HepG2 (cell line): ENCODE measurements around the gene COL2A1. TPM values are rescaled to one million over a fixed set of nuclear protein-coding genes. Genes with fewer than 3 reads are reported as not detected.

Experiments used
- ATAC-seq: fragments of 200-7000 bp; cut with Tn5 transposase; 3 replicates; pipeline ENCODE4 v1.9.1; 2020; ENCODE audit warnings: mild to moderate bottlenecking, moderate library complexity
- BruUV-seq: library from RNA; stranded (reverse); fragments of 400-500 nt; replicated peaks from 2 replicates; lab custom pipeline; 2021; lab: Mats Ljungman, UMichigan
- CTCF ChIA-PET: fragments of 300-600 bp; formaldehyde crosslinking; extraction: SDS; loops from one replicate; lab custom pipeline; 2021; ENCODE audit warnings: low total read pairs, inconsistent platforms, low intra/inter-chr PET ratio; lab: Yijun Ruan, JAX
- POLR2A ChIA-PET: fragments of 350-600 bp; sonication (Branson Sonifier 250); formaldehyde crosslinking; loops from one replicate; lab custom pipeline; 2020; ENCODE audit warnings: antibody characterized with exemption, inconsistent platforms; lab: Yijun Ruan, JAX
- DNase-seq: peaks from one replicate; pipeline ENCODE4 v3.0.0-alpha.2; 2015; ENCODE audit warnings: low spot score
- FAIRE-seq: peaks from 3 replicates; lab custom pipeline; 2011; peaks lifted over from hg19 to GRCh38; lab: Jason Lieb, UNC
- H2AFZ ChIP-seq: one replicate; pipeline ENCODE4 v1.6.1; 2011; ENCODE audit warnings: low read length, inconsistent platforms
- H3K27ac ChIP-seq: fragments of 300-600 bp; 3 replicates; pipeline ENCODE4 v1.8.0; 2011; ENCODE audit warnings: mixed run types, mild to moderate bottlenecking, mixed read lengths, low read length, inconsistent platforms; ENCODE audit not compliant: insufficient read depth; ENCODE audit errors: extremely low read length
- H3K27me3 ChIP-seq, 2 experiments: fragments of 200-600 bp in 1 of 2; 2 replicates in 1 of 2; 3 replicates in 1 of 2; pipeline versions ENCODE4 v1.6.0 to v1.8.0; 2011; ENCODE audit warnings: low read length in 2 of 2, mild to moderate bottlenecking in 2 of 2, moderate library complexity in 2 of 2, inconsistent platforms in 1 of 2; ENCODE audit not compliant: insufficient read depth in 2 of 2, control insufficient read depth in 1 of 2
- H3K36me3 ChIP-seq, 2 experiments: fragments of 200-600 bp in 1 of 2; replicated peaks in 1 of 2; 2 replicates in 1 of 2; 3 replicates in 1 of 2; pipeline versions ENCODE4 v1.5.1 to v1.8.0; 2011; ENCODE audit warnings: low read length in 2 of 2, inconsistent platforms in 1 of 2; ENCODE audit not compliant: insufficient read depth in 2 of 2, control insufficient read depth in 1 of 2
- H3K4me1 ChIP-seq: 2 replicates; pipeline ENCODE4 v1.5.1; 2012; ENCODE audit warnings: low read length, inconsistent platforms; ENCODE audit not compliant: insufficient read depth
- H3K4me2 ChIP-seq: 2 replicates; pipeline ENCODE4 v1.6.0; 2011; ENCODE audit warnings: low read depth, low read length, inconsistent platforms
- H3K4me3 ChIP-seq, 3 experiments: fragments of 200-600 bp in 1 of 3; sonication (generic), shearing (Covaris generic) in 1 of 3; replicated peaks in 1 of 3; 2 replicates each; pipeline ENCODE4 v1.5.1; 2011 to 2016; ENCODE audit warnings: low read length in 3 of 3, inconsistent platforms in 2 of 3, low read depth in 2 of 3, mild to moderate bottlenecking in 2 of 3, control low read depth in 1 of 3, mixed read lengths in 1 of 3; ENCODE audit not compliant: insufficient read depth in 1 of 3
- H3K79me2 ChIP-seq: one replicate; pipeline ENCODE4 v1.6.1; 2011; ENCODE audit warnings: low read length, inconsistent platforms; ENCODE audit not compliant: insufficient read depth
- H3K9ac ChIP-seq: 2 replicates; pipeline ENCODE4 v1.6.0; 2011; ENCODE audit warnings: mild to moderate bottlenecking, low read depth, low read length, inconsistent platforms; ENCODE audit not compliant: insufficient read depth
- H3K9me3 ChIP-seq: 2 replicates; pipeline ENCODE4 v1.5.1; 2012; ENCODE audit warnings: mild to moderate bottlenecking, low read length
- H4K20me1 ChIP-seq: 2 replicates; pipeline ENCODE4 v1.6.0; 2011; ENCODE audit warnings: inconsistent platforms, mild to moderate bottlenecking, low read length, moderate library complexity; ENCODE audit not compliant: insufficient read depth
- CREB1 ChIP-seq, 2 experiments: fragments of 450-650 bp in 1 of 2; IDR thresholded peaks; 2 replicates each; pipeline ENCODE4 v1.6.1; 2016 to 2017; ENCODE audit warnings: control low read depth in 1 of 2, mild to moderate bottlenecking in 1 of 2, missing compliant biosample characterization in 1 of 2, missing genetic modification characterization in 1 of 2
- EZH2 ChIP-seq: conservative IDR thresholded peaks from 2 replicates; pipeline ENCODE4 v1.6.1; 2012; ENCODE audit warnings: mild to moderate bottlenecking, low read depth, low read length, moderate library complexity
- FOXA3 ChIP-seq: IDR thresholded peaks from 2 replicates; pipeline ENCODE4 v1.6.1; 2016; ENCODE audit warnings: missing genetic modification reagents, missing compliant biosample characterization
- GPN1 ChIP-seq: sonication (generic); formaldehyde crosslinking; IDR thresholded peaks from 2 replicates; pipeline ENCODE4 v1.5.1; 2020; ENCODE audit warnings: missing genetic modification reagents, borderline replicate concordance
- GTF2F1 ChIP-seq: fragments of 150-350 bp; IDR thresholded peaks from 2 replicates; pipeline ENCODE4 v1.6.1; 2014; ENCODE audit warnings: low read length
- PHB2 ChIP-seq: fragments of 450-650 bp; IDR thresholded peaks from 2 replicates; pipeline ENCODE4 v1.6.1; 2018; ENCODE audit not compliant: partially characterized antibody
- PPARG ChIP-seq: conservative IDR thresholded peaks from 2 replicates; pipeline ENCODE4 v1.6.1; 2016; ENCODE audit warnings: missing biosample characterization, missing genetic modification reagents
- TBX2 ChIP-seq: sonication (generic); formaldehyde crosslinking; IDR thresholded peaks from 2 replicates; pipeline ENCODE4 v1.5.0; 2020; ENCODE audit warnings: missing genetic modification reagents, mild to moderate bottlenecking, borderline replicate concordance
- ZFP36L1 ChIP-seq: sonication (generic); formaldehyde crosslinking; IDR thresholded peaks from 2 replicates; pipeline ENCODE4 v1.8.0; 2022; ENCODE audit warnings: mild to moderate bottlenecking, missing genetic modification reagents, moderate library complexity
- ZFP41 ChIP-seq: sonication (generic); formaldehyde crosslinking; IDR thresholded peaks from 2 replicates; pipeline ENCODE4 v1.4.0; 2020; ENCODE audit warnings: mild to moderate bottlenecking, missing genetic modification reagents, borderline replicate concordance
- ZFX ChIP-seq: sonication (generic); formaldehyde crosslinking; IDR thresholded peaks from 2 replicates; pipeline ENCODE4 v1.4.0; 2020; ENCODE audit warnings: mild to moderate bottlenecking, low read depth, missing genetic modification reagents, moderate library complexity
- ZNF30 ChIP-seq: sonication (generic); formaldehyde crosslinking; IDR thresholded peaks from 2 replicates; pipeline ENCODE4 v1.5.0; 2020; ENCODE audit warnings: mild to moderate bottlenecking, missing genetic modification reagents
- ZNF350 ChIP-seq: sonication (generic); formaldehyde crosslinking; IDR thresholded peaks from 2 replicates; pipeline ENCODE4 v1.4.0; 2020; ENCODE audit warnings: mild to moderate bottlenecking, low read depth, missing genetic modification reagents, borderline replicate concordance
- ZNF605 ChIP-seq: sonication (generic); formaldehyde crosslinking; IDR thresholded peaks from 2 replicates; pipeline ENCODE4 v1.8.0; 2022; ENCODE audit warnings: mild to moderate bottlenecking, missing genetic modification reagents
- ZNF891 ChIP-seq: sonication (generic); formaldehyde crosslinking; IDR thresholded peaks from 2 replicates; pipeline ENCODE4 v1.5.0; 2020; ENCODE audit warnings: mild to moderate bottlenecking, missing genetic modification reagents
- WGBS: methylation state at CpG from one replicate; pipeline ENCODE4 v1.1.6; 2017; ENCODE audit warnings: low lambda C conversion rate; 5-methylcytosine and 5-hydroxymethylcytosine counted together
- in situ Hi-C: cut with HindIII; loops from 2 replicates; pipeline ENCODE4 v1.10.0; 2017; ENCODE audit warnings: low pct_unique_long_range_greater_than_20kb; ENCODE audit not compliant: extremely low pct_ligation_motif_present
- intact Hi-C: fragments of 100-400 bp; cut with micrococcal nuclease; formaldehyde crosslinking; loops from one replicate; pipeline ENCODE4 v1.10.0; 2022; ENCODE audit not compliant: unreplicated experiment
- polyA plus RNA-seq, 8 experiments: library from polyadenylated mRNA; depleted of rRNA in 3 of 8; stranded (reverse) in 7 of 8; unstranded in 1 of 8; fragments of >200 nt; fragmentation: Illumina TruSeq in 4 of 8; extraction: Trizol in 4 of 8; gene quantifications; 2 replicates each; pipeline versions ENCODE4 v1.2.1 to v1.2.3, GENCODE V29; 2011 to 2016; ENCODE audit warnings: low read depth in 4 of 8, missing spikeins in 1 of 8, mixed read lengths in 1 of 8; ENCODE audit not compliant: insufficient read depth in 1 of 8
- total RNA-seq, 5 experiments: library from RNA; depleted of rRNA; stranded (reverse); fragments of >200 nt; fragmentation: Illumina TruSeq; extraction: Trizol; gene quantifications; 2 replicates each; pipeline ENCODE4 v1.2.3, GENCODE V29; 2016; ENCODE audit warnings: low read depth in 1 of 5
- TF ChIP-seq, protein P1 (sequence below): sonication (generic); formaldehyde crosslinking; IDR thresholded peaks from 2 replicates; pipeline ENCODE4 v1.8.1; 2023; ENCODE audit warnings: mild to moderate bottlenecking, moderate library complexity, missing genetic modification reagents
- TF ChIP-seq, protein P2 (sequence below), 2 experiments: fragments of 450-650 bp in 1 of 2; sonication (generic) in 1 of 2; formaldehyde crosslinking; IDR thresholded peaks; 2 replicates each; pipeline versions ENCODE4 v1.5.0 to v1.8.0; 2020 to 2022; ENCODE audit warnings: mild to moderate bottlenecking in 1 of 2, missing genetic modification reagents in 1 of 2
- TF ChIP-seq, protein P3 (sequence below): IDR thresholded peaks from 2 replicates; pipeline ENCODE4 v1.6.1; 2012; ENCODE audit warnings: inconsistent platforms
- TF ChIP-seq, protein P4 (sequence below): IDR thresholded peaks from 2 replicates; pipeline ENCODE4 v1.4.0; 2020; ENCODE audit warnings: mild to moderate bottlenecking, missing genetic modification reagents

COL2A1 gene
- total and polyA plus RNA-seq, 2 of the 13 experiments (the other 11 are each of a cell fraction or from before 2014, with no cell fraction given), result 7.4 to 38.3 TPM

DNA sequence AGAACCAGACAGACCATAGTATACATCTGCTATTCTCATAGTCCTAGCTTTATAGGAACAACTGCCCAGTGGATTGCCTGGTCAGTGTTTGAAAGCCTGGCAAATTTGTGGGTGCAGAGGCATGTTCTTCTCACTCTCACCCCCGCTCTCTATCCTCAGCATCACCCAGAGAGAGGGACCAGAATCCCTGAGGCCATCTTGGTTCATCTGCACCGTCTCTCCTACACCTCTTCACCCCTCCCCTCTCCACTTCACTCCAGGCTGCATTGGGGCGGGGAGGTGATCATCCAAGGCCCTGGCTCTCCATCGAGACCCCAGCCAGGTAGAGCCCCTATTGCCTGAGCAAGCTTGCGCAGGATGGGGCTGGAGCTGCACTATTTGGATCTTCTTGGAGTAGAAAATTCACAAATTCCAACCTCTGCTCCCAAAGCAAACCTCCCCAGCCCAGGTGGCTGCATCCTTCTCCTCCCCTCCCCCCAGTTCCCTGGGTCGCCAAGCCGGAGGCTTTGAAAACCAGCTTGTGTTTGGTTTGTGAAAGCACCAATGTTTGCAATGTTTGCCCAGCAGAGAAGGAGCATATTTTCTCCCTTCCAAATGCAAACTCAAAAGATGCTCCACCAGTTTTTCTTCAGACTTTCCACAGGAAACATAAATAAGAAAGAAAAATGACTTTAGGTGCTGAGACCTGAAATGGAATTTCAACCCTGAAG, 18.6 kb upstream of the COL2A1 start:
- in situ Hi-C loops, result no loop called here
- CTCF ChIA-PET, result no interaction called here
- TF ChIP-seq, protein P1, sequence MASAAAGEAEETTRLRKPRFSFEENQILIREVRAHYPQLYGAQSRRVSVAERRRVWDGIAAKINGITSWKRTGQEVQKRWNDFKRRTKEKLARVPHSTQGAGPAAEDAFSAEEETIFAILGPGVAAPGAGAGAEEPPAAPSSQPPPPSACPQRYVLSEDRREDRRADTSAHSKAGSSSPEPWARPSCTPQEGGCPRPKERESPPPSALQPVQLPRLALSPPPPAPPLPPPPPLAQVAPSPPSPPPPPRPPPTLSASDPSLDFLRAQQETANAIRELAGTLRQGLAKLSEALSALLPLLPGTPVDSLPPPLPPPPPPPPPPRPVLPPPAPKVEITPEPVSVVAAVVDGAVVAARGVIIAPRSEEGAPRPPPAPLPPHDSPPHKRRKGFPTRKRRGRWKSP, result no peak
- TF ChIP-seq ZNF30 (CRISPR knock-in tag), result no peak
- TF ChIP-seq, protein P2, sequence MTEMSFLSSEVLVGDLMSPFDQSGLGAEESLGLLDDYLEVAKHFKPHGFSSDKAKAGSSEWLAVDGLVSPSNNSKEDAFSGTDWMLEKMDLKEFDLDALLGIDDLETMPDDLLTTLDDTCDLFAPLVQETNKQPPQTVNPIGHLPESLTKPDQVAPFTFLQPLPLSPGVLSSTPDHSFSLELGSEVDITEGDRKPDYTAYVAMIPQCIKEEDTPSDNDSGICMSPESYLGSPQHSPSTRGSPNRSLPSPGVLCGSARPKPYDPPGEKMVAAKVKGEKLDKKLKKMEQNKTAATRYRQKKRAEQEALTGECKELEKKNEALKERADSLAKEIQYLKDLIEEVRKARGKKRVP (CRISPR knock-in tag; IDR thresholded peaks at IDR 0.05), result no peak
- TF ChIP-seq EZH2, result no peak
- TF ChIP-seq CREB1 (IDR thresholded peaks at IDR 0.05), result no peak
- no peak for TF ChIP-seq CREB1 (CRISPR knock-in tag; IDR thresholded peaks at IDR 0.05)
- TF ChIP-seq, protein P3, sequence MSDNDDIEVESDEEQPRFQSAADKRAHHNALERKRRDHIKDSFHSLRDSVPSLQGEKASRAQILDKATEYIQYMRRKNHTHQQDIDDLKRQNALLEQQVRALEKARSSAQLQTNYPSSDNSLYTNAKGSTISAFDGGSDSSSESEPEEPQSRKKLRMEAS, result no peak; the same call in 1 of the 2 replicates
- TF ChIP-seq FOXA3, result 0 out of 2 replicates have a peak, but pooled peaks have one; percentile 46
- no peak for TF ChIP-seq ZNF891 (CRISPR knock-in tag)
- TF ChIP-seq ZFX (CRISPR knock-in tag), result no peak
- TF ChIP-seq ZFP36L1 (CRISPR knock-in tag), result no peak
- TF ChIP-seq ZNF605 (CRISPR knock-in tag), result 0 out of 2 replicates have a peak, but pooled peaks have one; percentile 36
- TF ChIP-seq ZNF350 (CRISPR knock-in tag), result no peak
- TF ChIP-seq PHB2, result no peak
- TF ChIP-seq TBX2 (CRISPR knock-in tag), result no peak
- no peak for TF ChIP-seq PPARG (CRISPR knock-in tag)
- TF ChIP-seq GTF2F1, result no peak
- no peak for TF ChIP-seq GPN1 (CRISPR knock-in tag)
- no peak for TF ChIP-seq ZFP41 (CRISPR knock-in tag)
- TF ChIP-seq, protein P4, sequence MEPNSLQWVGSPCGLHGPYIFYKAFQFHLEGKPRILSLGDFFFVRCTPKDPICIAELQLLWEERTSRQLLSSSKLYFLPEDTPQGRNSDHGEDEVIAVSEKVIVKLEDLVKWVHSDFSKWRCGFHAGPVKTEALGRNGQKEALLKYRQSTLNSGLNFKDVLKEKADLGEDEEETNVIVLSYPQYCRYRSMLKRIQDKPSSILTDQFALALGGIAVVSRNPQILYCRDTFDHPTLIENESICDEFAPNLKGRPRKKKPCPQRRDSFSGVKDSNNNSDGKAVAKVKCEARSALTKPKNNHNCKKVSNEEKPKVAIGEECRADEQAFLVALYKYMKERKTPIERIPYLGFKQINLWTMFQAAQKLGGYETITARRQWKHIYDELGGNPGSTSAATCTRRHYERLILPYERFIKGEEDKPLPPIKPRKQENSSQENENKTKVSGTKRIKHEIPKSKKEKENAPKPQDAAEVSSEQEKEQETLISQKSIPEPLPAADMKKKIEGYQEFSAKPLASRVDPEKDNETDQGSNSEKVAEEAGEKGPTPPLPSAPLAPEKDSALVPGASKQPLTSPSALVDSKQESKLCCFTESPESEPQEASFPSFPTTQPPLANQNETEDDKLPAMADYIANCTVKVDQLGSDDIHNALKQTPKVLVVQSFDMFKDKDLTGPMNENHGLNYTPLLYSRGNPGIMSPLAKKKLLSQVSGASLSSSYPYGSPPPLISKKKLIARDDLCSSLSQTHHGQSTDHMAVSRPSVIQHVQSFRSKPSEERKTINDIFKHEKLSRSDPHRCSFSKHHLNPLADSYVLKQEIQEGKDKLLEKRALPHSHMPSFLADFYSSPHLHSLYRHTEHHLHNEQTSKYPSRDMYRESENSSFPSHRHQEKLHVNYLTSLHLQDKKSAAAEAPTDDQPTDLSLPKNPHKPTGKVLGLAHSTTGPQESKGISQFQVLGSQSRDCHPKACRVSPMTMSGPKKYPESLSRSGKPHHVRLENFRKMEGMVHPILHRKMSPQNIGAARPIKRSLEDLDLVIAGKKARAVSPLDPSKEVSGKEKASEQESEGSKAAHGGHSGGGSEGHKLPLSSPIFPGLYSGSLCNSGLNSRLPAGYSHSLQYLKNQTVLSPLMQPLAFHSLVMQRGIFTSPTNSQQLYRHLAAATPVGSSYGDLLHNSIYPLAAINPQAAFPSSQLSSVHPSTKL (CRISPR knock-in tag), result peak; percentile 67

More for the DNA sequence above, 18.6 kb upstream of the COL2A1 start:
- H3K9ac ChIP-seq, result no peak overlapping the region
- BruUV-seq, result no TSS peak
- 12% methylated on average over 7 of the region's 7 CpGs for WGBS
- no peak overlapping the region for H3K27ac ChIP-seq
- no peak overlapping the region for H3K4me3 ChIP-seq
- H3K4me1 ChIP-seq, result peaks cover 74% of the 10 kb centered on the region
- H3K4me2 ChIP-seq, result peak overlapping the region; percentile 45
- peak; percentile 64 for FAIRE-seq
- H2AFZ ChIP-seq, result no peak overlapping the region
- H3K36me3 ChIP-seq, result no peaks in the 10 kb centered on the region
- peak; percentile 44 for DNase-seq
- H3K79me2 ChIP-seq, result no peaks in the 10 kb centered on the region
- POLR2A ChIA-PET, result interaction anchor here (1.4 kb wide), 2 partner anchors 15 to 18 kb away, joined by 3 to 5 read pairs; no protein-coding TSS in a partner anchor
- H3K27me3 ChIP-seq, result peaks cover 3 to 6% of the 10 kb centered on the region in 2 experiments; a peak in 1 of 5 replicates
- ATAC-seq, result peak; percentile 38
- H3K9me3 ChIP-seq, result no peaks in the 10 kb centered on the region
- intact Hi-C loops, result loop anchor here (2.0 to 10.0 kb wide), 2 partner anchors 18 to 58 kb away; partner anchors contain the start of genes COL2A1 and TMEM106C
- no peaks in the 10 kb centered on the region for H4K20me1 ChIP-seq
